HG02884 (cell line): ENCODE data around the gene DNM3.
"Not testable (repeated sequence)": the region's sequence is repeated elsewhere in the genome, so short reads cannot be mapped to it uniquely, and the experiment has no call there.

Experiments
- ATAC-seq: cut with Tn5 transposase; IDR thresholded peaks from one replicate; pipeline ENCODE4 v1.9.1; 2021; ENCODE audit warnings: mild to moderate bottlenecking, moderate library complexity; ENCODE audit not compliant: unreplicated experiment

Gene DNM3

GRCh38 chr1:172350856-172351255 is 509.6 kb downstream of the DNM3 start:
- no peak for ATAC-seq

- ATAC-seq, result no peak
Measured at GRCh38 chr1:172351346-172351745, 510.0 kb downstream of the DNM3 start.

GRCh38 chr1:172351754-172352161 is 510.5 kb downstream of the DNM3 start:
- ATAC-seq, result no peak

- ATAC-seq, result no peak
Measured at GRCh38 chr1:172352435-172352834, 511.1 kb downstream of the DNM3 start.

- no peak for ATAC-seq
Measured at GRCh38 chr1:172354291-172355274, 513.3 kb downstream of the DNM3 start.

GRCh38 chr1:172356620-172357019 is 515.3 kb downstream of the DNM3 start:
- no peak for ATAC-seq

- ATAC-seq, result no peak
Measured at GRCh38 chr1:172357753-172358385, 516.6 kb downstream of the DNM3 start.

- no peak for ATAC-seq
Measured at GRCh38 chr1:172359491-172359999, 518.2 kb downstream of the DNM3 start.

- no peak for ATAC-seq
Measured at GRCh38 chr1:172360511-172360910, 519.2 kb downstream of the DNM3 start.

- no peak for ATAC-seq
Measured at GRCh38 chr1:172360985-172361384, 519.7 kb downstream of the DNM3 start.

GRCh38 chr1:172363852-172364251 is 522.6 kb downstream of the DNM3 start:
- no peak for ATAC-seq

GRCh38 chr1:172371646-172372045 is 530.3 kb downstream of the DNM3 start:
- not testable (repeated sequence) for ATAC-seq

GRCh38 chr1:172373864-172374263 is 532.6 kb downstream of the DNM3 start:
- no peak for ATAC-seq

- no peak for ATAC-seq
Measured at GRCh38 chr1:172375211-172375631, 533.9 kb downstream of the DNM3 start.

- ATAC-seq, result no peak
Measured at GRCh38 chr1:172376431-172376830, 535.1 kb downstream of the DNM3 start.

GRCh38 chr1:172377565-172377964 is 536.3 kb downstream of the DNM3 start:
- ATAC-seq, result no peak

GRCh38 chr1:172378109-172378760 is 536.9 kb downstream of the DNM3 start:
- no peak for ATAC-seq

GRCh38 chr1:172380441-172381244 is 539.3 kb downstream of the DNM3 start:
- peak; percentile 86 for ATAC-seq

GRCh38 chr1:172381946-172382345 is 540.6 kb downstream of the DNM3 start:
- ATAC-seq, result no peak

GRCh38 chr1:172382406-172382805 is 541.1 kb downstream of the DNM3 start:
- ATAC-seq, result no peak
